Sigmoid colon (tissue), 7 donors: ENCODE data around the gene USP21. TPM values are rescaled to one million over a fixed set of nuclear protein-coding genes. Genes with fewer than 3 reads are reported as not detected.

Experiments
- DNase-seq: peaks from one replicate; pipeline ENCODE4 v3.0.0-alpha.2; 2019
- H3K27ac ChIP-seq, 4 donors: fragments of 200-600 bp; sonication (generic); one replicate each; pipeline ENCODE4 v1.5.1; 2016 to 2019; ENCODE audit warnings: mild to moderate bottlenecking in 1 of 4
- H3K27me3 ChIP-seq, 3 donors: fragments of 200-600 bp; sonication (generic); one replicate each; pipeline ENCODE4 v1.5.1; 2019; ENCODE audit warnings: mild to moderate bottlenecking in 1 of 3
- H3K36me3 ChIP-seq, 4 donors: fragments of 200-600 bp; sonication (generic); one replicate each; pipeline ENCODE4 v1.5.1; 2016 to 2019
- H3K4me1 ChIP-seq, 4 donors: fragments of 200-600 bp; sonication (generic); one replicate each; pipeline ENCODE4 v1.5.1; 2017 to 2019
- H3K4me3 ChIP-seq, 4 donors: fragments of 200-600 bp; sonication (generic); one replicate each; pipeline ENCODE4 v1.5.1; 2017 to 2019; ENCODE audit warnings: mild to moderate bottlenecking in 2 of 4, moderate library complexity in 1 of 4
- H3K9me3 ChIP-seq, 4 donors: fragments of 200-600 bp in 3 of 4; sonication (generic) in 3 of 4; one replicate each; pipeline versions ENCODE4 v1.5.1 to v1.6.1; 2013 to 2019
- EP300 ChIP-seq, 4 donors: sonication (generic); formaldehyde crosslinking; IDR thresholded peaks; one replicate each; pipeline ENCODE4 v1.6.1; 2017; ENCODE audit warnings: antibody characterized with exemption in 4 of 4
- POLR2A ChIP-seq, 2 donors: fragments of 450-650 bp; IDR thresholded peaks; one replicate each; pipeline ENCODE4 v1.6.1; 2016; ENCODE audit warnings: antibody characterized with exemption in 2 of 2, mild to moderate bottlenecking in 2 of 2, moderate library complexity in 2 of 2
- POLR2AphosphoS5 ChIP-seq, 4 donors: sonication (generic); formaldehyde crosslinking; IDR thresholded peaks; one replicate each; pipeline ENCODE4 v1.6.1; 2017; ENCODE audit warnings: antibody characterized with exemption in 4 of 4
- WGBS, 2 donors: extraction: QIAGEN DNeasy Blood & Tissue Kit; methylation state at CpG; one replicate each; pipeline ENCODE4 v1.1.7; 2013; 5-methylcytosine and 5-hydroxymethylcytosine counted together
- intact Hi-C: fragments of 100-400 bp; cut with DNase I; formaldehyde crosslinking; loops from one replicate; pipeline ENCODE4 v1.15.1; 2023
- polyA plus RNA-seq, 3 donors: library from polyadenylated mRNA; stranded (reverse); fragments of 200-250 nt; gene quantifications; one replicate each; pipeline ENCODE4 v1.2.3, GENCODE V29; 2013
- total RNA-seq, 4 donors: library from RNA; depleted of rRNA; stranded (reverse); fragments of >200 nt; gene quantifications; one replicate each; pipeline ENCODE4 v1.1.0, GENCODE V29; 2016
- TF ChIP-seq, protein P1 (sequence below), 4 experiments: fragments of 450-650 bp in 3 of 4; fragments of 200-600 bp in 1 of 4; IDR thresholded peaks; one replicate each; pipeline ENCODE4 v1.5.1; 2016 to 2019; ENCODE audit warnings: antibody characterized with exemption in 4 of 4, mild to moderate bottlenecking in 3 of 4, moderate library complexity in 2 of 4
- donor health status: healthy with polysubstance abuse.
- donor health status: Bipolar disorder and iron deficiency.
- donor health status: healthy.

Gene USP21
- total and polyA plus RNA-seq, 7 donors = 11.4 to 24.1 (median 16.2) TPM

GRCh38 chr1:161206411-161207140, 47.3 kb downstream of the USP21 start:
- TF ChIP-seq EP300 (IDR thresholded peaks at IDR 0.05) = no peak
- TF ChIP-seq POLR2AphosphoS5 (IDR thresholded peaks at IDR 0.05) = peak in 1 of 4 donors; percentile 36
- no peak for TF ChIP-seq POLR2A (IDR thresholded peaks at IDR 0.05)
- TF ChIP-seq, protein P1, sequence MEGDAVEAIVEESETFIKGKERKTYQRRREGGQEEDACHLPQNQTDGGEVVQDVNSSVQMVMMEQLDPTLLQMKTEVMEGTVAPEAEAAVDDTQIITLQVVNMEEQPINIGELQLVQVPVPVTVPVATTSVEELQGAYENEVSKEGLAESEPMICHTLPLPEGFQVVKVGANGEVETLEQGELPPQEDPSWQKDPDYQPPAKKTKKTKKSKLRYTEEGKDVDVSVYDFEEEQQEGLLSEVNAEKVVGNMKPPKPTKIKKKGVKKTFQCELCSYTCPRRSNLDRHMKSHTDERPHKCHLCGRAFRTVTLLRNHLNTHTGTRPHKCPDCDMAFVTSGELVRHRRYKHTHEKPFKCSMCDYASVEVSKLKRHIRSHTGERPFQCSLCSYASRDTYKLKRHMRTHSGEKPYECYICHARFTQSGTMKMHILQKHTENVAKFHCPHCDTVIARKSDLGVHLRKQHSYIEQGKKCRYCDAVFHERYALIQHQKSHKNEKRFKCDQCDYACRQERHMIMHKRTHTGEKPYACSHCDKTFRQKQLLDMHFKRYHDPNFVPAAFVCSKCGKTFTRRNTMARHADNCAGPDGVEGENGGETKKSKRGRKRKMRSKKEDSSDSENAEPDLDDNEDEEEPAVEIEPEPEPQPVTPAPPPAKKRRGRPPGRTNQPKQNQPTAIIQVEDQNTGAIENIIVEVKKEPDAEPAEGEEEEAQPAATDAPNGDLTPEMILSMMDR (IDR thresholded peaks at IDR 0.05) = no peak
- peak overlapping the region; percentile 67 to 96 (median 76) for H3K27ac ChIP-seq
- H3K4me1 ChIP-seq = peaks cover 0 to 61% (median 40%) of the 10 kb centered on the region in 4 donors
- no peaks in the 10 kb centered on the region for H3K27me3 ChIP-seq
- intact Hi-C loops = loop anchor here (5.0 kb wide), 1 partner anchor 86 kb away; no protein-coding TSS in a partner anchor
- H3K36me3 ChIP-seq = peaks cover 9 to 81% (median 38%) of the 10 kb centered on the region in 4 donors
- no peaks in the 10 kb centered on the region for H3K9me3 ChIP-seq
- DNase-seq = no peak
- WGBS, 2 donors = 80 to 87% methylated on average over 12 of the region's 12 CpGs
- no peak overlapping the region for H3K4me3 ChIP-seq

DNA sequence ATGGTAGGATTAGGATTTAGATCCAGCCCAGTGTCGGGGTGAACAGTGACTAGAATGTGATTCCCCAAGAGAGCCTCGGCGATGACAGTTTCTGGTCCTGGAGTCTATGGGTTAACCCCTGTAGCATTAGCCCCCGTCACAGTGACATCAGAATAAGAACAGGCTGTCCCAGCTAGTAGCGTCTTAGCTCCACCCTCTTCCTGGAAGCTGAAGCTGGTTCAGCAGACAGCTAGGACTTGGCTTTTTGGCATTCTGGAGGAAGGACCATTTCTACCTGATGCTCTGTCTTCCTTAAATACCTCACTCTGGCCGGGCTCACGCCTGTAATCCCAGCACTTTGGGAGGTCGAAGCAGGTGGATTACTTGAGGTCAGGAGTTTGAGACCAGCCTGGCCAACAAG, 47.9 kb downstream of the USP21 start:
- WGBS, 2 donors = 75 to 77% methylated on average over 8 of the region's 8 CpGs
- intact Hi-C loops = loop anchor here (5.0 kb wide), 1 partner anchor 85 kb away; no protein-coding TSS in a partner anchor
- DNase-seq = peak; percentile 92
- H3K27ac ChIP-seq = peak overlapping the region; percentile 67 to 96 (median 76)
- H3K4me3 ChIP-seq = no peak overlapping the region
- H3K36me3 ChIP-seq = peaks cover 14 to 87% (median 44%) of the 10 kb centered on the region in 4 donors
- peaks cover 0 to 59% (median 38%) of the 10 kb centered on the region in 4 donors for H3K4me1 ChIP-seq
- H3K27me3 ChIP-seq = no peaks in the 10 kb centered on the region
- TF ChIP-seq, protein P1 (IDR thresholded peaks at IDR 0.05) = no peak
- peak in 1 of 2 donors; percentile 9 for TF ChIP-seq POLR2A (IDR thresholded peaks at IDR 0.05)
- TF ChIP-seq EP300 (IDR thresholded peaks at IDR 0.05) = peak in 3 of 4 donors; percentile 85 to 88 (median 88)
- peak; percentile 74 to 87 (median 84) for TF ChIP-seq POLR2AphosphoS5 (IDR thresholded peaks at IDR 0.05)
- no peaks in the 10 kb centered on the region for H3K9me3 ChIP-seq

DNA sequence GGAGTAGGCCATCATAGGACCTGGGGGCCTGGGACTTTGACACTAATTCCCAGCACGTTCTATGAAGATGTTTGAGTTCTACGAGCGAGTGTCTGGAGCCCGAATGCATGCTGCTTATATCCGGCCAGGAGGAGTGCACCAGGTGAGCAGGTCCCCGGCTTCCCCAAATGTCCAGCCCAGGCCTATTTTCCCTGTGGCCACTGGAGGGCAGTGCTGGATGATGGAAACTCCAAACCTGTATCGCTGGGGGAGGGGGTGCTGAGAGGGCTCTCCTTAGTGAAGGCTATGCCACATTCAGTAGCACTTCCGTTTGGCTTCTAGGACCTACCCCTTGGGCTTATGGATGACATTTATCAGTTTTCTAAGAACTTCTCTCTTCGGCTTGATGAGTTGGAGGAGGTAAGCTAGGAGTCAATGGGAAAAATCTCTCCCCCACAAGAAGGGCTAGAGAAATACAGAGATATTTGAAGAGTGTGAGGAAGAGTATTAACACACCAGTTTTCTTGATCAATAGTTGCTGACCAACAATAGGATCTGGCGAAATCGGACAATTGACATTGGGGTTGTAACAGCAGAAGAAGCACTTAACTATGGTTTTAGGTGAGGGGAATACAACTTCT, 50.6 kb downstream of the USP21 start:
- H3K27me3 ChIP-seq = no peaks in the 10 kb centered on the region
- peaks cover 34 to 96% (median 67%) of the 10 kb centered on the region in 4 donors for H3K36me3 ChIP-seq
- no peaks in the 10 kb centered on the region for H3K9me3 ChIP-seq
- peaks cover 0 to 36% (median 21%) of the 10 kb centered on the region in 4 donors for H3K4me1 ChIP-seq
- DNase-seq = peak; percentile 89
- 40 to 45% methylated on average over 11 of the region's 11 CpGs for WGBS, 2 donors
- H3K4me3 ChIP-seq = no peak overlapping the region
- TF ChIP-seq, protein P1 (IDR thresholded peaks at IDR 0.05) = peak; percentile 72 to 94 (median 87)
- TF ChIP-seq POLR2AphosphoS5 (IDR thresholded peaks at IDR 0.05) (peak in 2 of 4 donors; percentile 21 to 27), EP300 (IDR thresholded peaks at IDR 0.05) (no peak), POLR2A (IDR thresholded peaks at IDR 0.05) (no peak)
- peak overlapping the region; percentile 46 to 96 (median 74) for H3K27ac ChIP-seq
- intact Hi-C loops = loop anchor here (2.0 to 5.0 kb wide), 2 partner anchors 17 to 82 kb away; partner anchors contain the start of gene TOMM40L

- no peaks in the 10 kb centered on the region for H3K9me3 ChIP-seq
- DNase-seq = no peak
- intact Hi-C loops = no loop called here
- H3K36me3 ChIP-seq = peaks cover 28 to 59% (median 51%) of the 10 kb centered on the region in 4 donors
- TF ChIP-seq POLR2A (IDR thresholded peaks at IDR 0.05) (no peak), POLR2AphosphoS5 (IDR thresholded peaks at IDR 0.05) (no peak)
- no peak overlapping the region for H3K4me3 ChIP-seq
- 91 to 95% methylated on average over 9 of the region's 9 CpGs for WGBS, 2 donors
- no peaks in the 10 kb centered on the region for H3K27me3 ChIP-seq
- peak overlapping the region in 3 of 4 donors; percentile 40 to 72 (median 43) for H3K27ac ChIP-seq
- H3K4me1 ChIP-seq = peaks cover 0 to 9% (median 5%) of the 10 kb centered on the region in 4 donors
Measured at GRCh38 chr1:161214369-161214768, 55.1 kb downstream of the USP21 start.

- TF ChIP-seq, protein P1 (IDR thresholded peaks at IDR 0.05) = no peak
- TF ChIP-seq EP300 (IDR thresholded peaks at IDR 0.05) (no peak), POLR2A (IDR thresholded peaks at IDR 0.05) (peak in 1 of 2 donors; percentile 28), POLR2AphosphoS5 (IDR thresholded peaks at IDR 0.05) (peak in 3 of 4 donors; percentile 67 to 74 (median 70))
- H3K4me1 ChIP-seq = peaks cover 0 to 3% (median 1%) of the 10 kb centered on the region in 4 donors
- intact Hi-C loops = no loop called here
- peak within 1 kb of the TSS in 3 of 4 donors; percentile 10 to 39 (median 24) for H3K4me3 ChIP-seq
- H3K27ac ChIP-seq = peak within 1 kb of the TSS; percentile 25 to 72 (median 50)
- DNase-seq = no peak
- no peaks in the 10 kb centered on the region for H3K9me3 ChIP-seq
- no peaks in the 10 kb centered on the region for H3K27me3 ChIP-seq
- WGBS, 2 donors = 56 to 86% methylated on average over 10 of the region's 10 CpGs
- peaks cover 25 to 52% (median 47%) of the 10 kb centered on the region in 4 donors for H3K36me3 ChIP-seq
Measured at GRCh38 chr1:161215076-161215475, 55.8 kb downstream of the USP21 start, which contains the start of gene FCER1G. FCER1G (plus strand) TSS chr1:161215295; CDS start chr1:161215322, 27 bp downstream.
